GM23338 (cell line): Measurements from ENCODE around the gene NAXE. TPM values are rescaled to one million over a fixed set of nuclear protein-coding genes. Genes with fewer than 3 reads are reported as not detected.

Experiments used
- ATAC-seq: fragments of 200-7000 bp; cut with Tn5 transposase; 3 replicates; pipeline ENCODE4 v1.9.1; 2020
- DNase-seq: peaks from one replicate; pipeline ENCODE4 v3.0.0-alpha.2; 2015; ENCODE audit warnings: low spot score
- H2AFZ ChIP-seq: fragments of 200-600 bp; sonication (generic); 2 replicates; pipeline ENCODE4 v1.8.0; 2016; ENCODE audit warnings: antibody characterized with exemption, mild to moderate bottlenecking, moderate library complexity
- H3F3A ChIP-seq: fragments of 200-600 bp; sonication (generic); replicated peaks from 2 replicates; pipeline ENCODE4 v1.8.0; 2017; ENCODE audit warnings: antibody characterized with exemption, mixed run types, low read depth
- H3K27ac ChIP-seq: fragments of 200-600 bp; sonication (generic); 2 replicates; pipeline ENCODE4 v1.6.1; 2016; ENCODE audit warnings: low read depth
- H3K27me3 ChIP-seq: fragments of 200-600 bp; sonication (generic); 2 replicates; pipeline ENCODE4 v1.8.0; 2016; ENCODE audit warnings: mild to moderate bottlenecking, mixed run types, moderate library complexity; ENCODE audit not compliant: insufficient read depth
- H3K36me3 ChIP-seq: fragments of 200-600 bp; sonication (generic); 2 replicates; pipeline ENCODE4 v1.8.0; 2016; ENCODE audit warnings: mild to moderate bottlenecking; ENCODE audit not compliant: insufficient read depth
- H3K4me1 ChIP-seq: fragments of 200-600 bp; sonication (generic); 2 replicates; pipeline ENCODE4 v1.8.0; 2016; ENCODE audit warnings: mild to moderate bottlenecking, moderate library complexity; ENCODE audit not compliant: insufficient read depth
- H3K4me2 ChIP-seq: fragments of 200-600 bp; sonication (generic); 2 replicates; pipeline ENCODE4 v1.7.1; 2017; ENCODE audit warnings: mixed run types
- H3K4me3 ChIP-seq: fragments of 200-600 bp; sonication (generic); 2 replicates; pipeline ENCODE4 v1.6.1; 2016; ENCODE audit warnings: mixed run types
- H3K79me2 ChIP-seq: fragments of 200-600 bp; sonication (generic); replicated peaks from 2 replicates; pipeline ENCODE4 v1.8.0; 2017; ENCODE audit warnings: mild to moderate bottlenecking; ENCODE audit not compliant: insufficient read depth
- H3K9me2 ChIP-seq: fragments of 200-600 bp; sonication (generic); 2 replicates; pipeline ENCODE4 v1.8.0; 2017; ENCODE audit not compliant: insufficient read depth
- H4K20me1 ChIP-seq: fragments of 200-600 bp; sonication (generic); replicated peaks from 2 replicates; pipeline ENCODE4 v1.8.0; 2017; ENCODE audit warnings: mild to moderate bottlenecking; ENCODE audit not compliant: insufficient read depth
- H3K27ac Mint-ChIP-seq: 2 replicates; pipeline ENCODE4 v1.8.0; 2020; ENCODE audit warnings: inconsistent platforms, mild to moderate bottlenecking, moderate library complexity, mixed read lengths
- H3K27me3 Mint-ChIP-seq: 3 replicates; pipeline ENCODE4 v1.8.0; 2022; ENCODE audit warnings: low read depth, mild to moderate bottlenecking, moderate library complexity, mixed read lengths, inconsistent platforms; ENCODE audit not compliant: insufficient read depth, poor library complexity
- H3K36me3 Mint-ChIP-seq: 3 replicates; pipeline ENCODE4 v1.8.0; 2021; ENCODE audit warnings: low read depth, mild to moderate bottlenecking, inconsistent platforms, moderate library complexity, mixed read lengths
- H3K4me1 Mint-ChIP-seq: 3 replicates; pipeline ENCODE4 v1.8.0; 2020; ENCODE audit warnings: mild to moderate bottlenecking, inconsistent platforms, mixed read lengths
- H3K4me3 Mint-ChIP-seq: 3 replicates; pipeline ENCODE4 v1.8.0; 2021; ENCODE audit warnings: moderate library complexity, mild to moderate bottlenecking, inconsistent platforms, mixed read lengths
- H3K9me3 Mint-ChIP-seq: 3 replicates; pipeline ENCODE4 v1.8.0; 2020; ENCODE audit warnings: moderate library complexity, mild to moderate bottlenecking, inconsistent platforms, mixed read lengths
- CREB1 ChIP-seq: fragments of 250-450 bp; sonication (Bioruptor Pico); IDR thresholded peaks from 2 replicates; pipeline ENCODE4 v1.5.0; 2020; ENCODE audit warnings: low read depth, mild to moderate bottlenecking, moderate library complexity
- EZH2 ChIP-seq: fragments of 200-600 bp; sonication (generic); IDR thresholded peaks from one replicate; pipeline ENCODE4 v1.8.0; 2017; ENCODE audit warnings: antibody characterized with exemption, mild to moderate bottlenecking, low read depth; ENCODE audit not compliant: unreplicated experiment
- NANOG ChIP-seq: IDR thresholded peaks from 2 replicates; pipeline ENCODE4 v1.6.1; 2016; ENCODE audit warnings: antibody characterized with exemption, borderline replicate concordance
- POLR2AphosphoS5 ChIP-seq: IDR thresholded peaks from 2 replicates; pipeline ENCODE4 v1.6.1; 2016; ENCODE audit warnings: antibody characterized with exemption, low read depth
- REST ChIP-seq: IDR thresholded peaks from one replicate; pipeline ENCODE4 v1.6.1; 2018; ENCODE audit warnings: antibody characterized with exemption; ENCODE audit not compliant: unreplicated experiment
- STAT1 ChIP-seq: IDR thresholded peaks from one replicate; pipeline ENCODE4 v1.6.1; 2016; ENCODE audit warnings: antibody characterized with exemption; ENCODE audit not compliant: unreplicated experiment
- ZNF114 ChIP-seq: fragments of 250-450 bp; sonication (Bioruptor Pico); IDR thresholded peaks from 2 replicates; pipeline ENCODE4 v1.5.0; 2020; ENCODE audit warnings: mild to moderate bottlenecking, moderate library complexity
- ZNF462 ChIP-seq: fragments of 250-450 bp; sonication (Bioruptor Pico); IDR thresholded peaks from 2 replicates; pipeline ENCODE4 v1.5.0; 2020; ENCODE audit warnings: mild to moderate bottlenecking, moderate library complexity
- polyA plus RNA-seq: library from polyadenylated mRNA; unstranded; fragments of >200 nt; fragmentation: Nextera tagmentation; extraction: Ambion mirVana; gene quantifications from 2 replicates; pipeline ENCODE4 v1.2.1, GENCODE V29; 2016
- total RNA-seq: library from RNA; depleted of rRNA; stranded (reverse); fragments of >200 nt; shearing (Covaris generic); gene quantifications from 2 replicates; pipeline ENCODE4 v1.2.3, GENCODE V29; 2014
- TF ChIP-seq, protein P1 (sequence below): IDR thresholded peaks from 2 replicates; pipeline ENCODE4 v1.6.1; 2016; ENCODE audit warnings: antibody characterized with exemption

NAXE gene
- total and polyA plus RNA-seq, 2 experiments from 2014 or later: 82.1 to 87.5 TPM

DNA sequence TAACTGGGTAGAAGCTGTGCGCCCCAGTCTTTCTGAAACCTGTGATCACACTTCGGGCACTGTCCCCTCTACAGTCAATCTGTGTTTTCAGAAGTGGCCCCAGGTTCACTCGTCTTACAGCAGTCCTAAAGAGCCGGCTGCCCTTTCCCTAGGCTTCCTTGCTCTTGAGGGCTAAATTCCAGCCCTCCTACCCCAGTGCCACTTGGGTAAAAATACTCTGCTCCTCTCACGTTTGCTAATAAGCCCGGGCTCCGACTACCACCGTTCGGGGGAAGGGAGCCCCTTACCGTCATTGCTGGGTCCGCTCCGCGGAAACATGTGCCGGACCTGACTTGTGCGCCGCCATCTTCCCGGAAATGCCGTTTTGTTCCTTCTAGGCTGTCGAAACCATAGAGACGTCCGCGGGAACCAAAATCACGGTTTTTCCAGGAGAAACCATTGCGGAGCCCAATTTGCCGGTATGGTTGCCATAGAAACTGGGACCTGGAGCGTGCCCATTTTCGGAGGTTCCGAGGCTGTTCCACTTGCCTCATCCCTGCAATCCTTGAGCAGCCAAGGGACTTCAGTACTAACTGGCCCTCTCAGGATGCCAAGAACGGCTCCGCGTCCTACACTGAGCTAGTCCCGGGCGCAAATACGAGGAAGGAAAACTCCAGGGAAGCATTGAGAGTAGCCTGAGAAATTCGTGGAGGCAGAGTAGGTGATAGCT is 9.7 kb downstream of the NAXE start, which contains the start of gene GPATCH4:
GPATCH4 (minus strand) TSS at position 358 of the 709 bp plus-strand sequence.
- Mint-ChIP-seq H3K4me1 (peaks cover 10% of the 10 kb centered on the region; the same call in 2 of the 3 replicates), H3K4me3 (peak within 1 kb of the TSS; percentile 97), H3K27me3 (peaks cover 9% of the 10 kb centered on the region), H3K27ac (peak within 1 kb of the TSS; percentile 98), H3K36me3 (peaks cover 33% of the 10 kb centered on the region), H3K9me3 (no peaks in the 10 kb centered on the region)
- TF ChIP-seq CREB1 (CRISPR knock-in tag) (peak; percentile 51; the same call in 1 of the 2 replicates), POLR2AphosphoS5 (peak; percentile 87), NANOG (no peak)
- TF ChIP-seq, protein P1, sequence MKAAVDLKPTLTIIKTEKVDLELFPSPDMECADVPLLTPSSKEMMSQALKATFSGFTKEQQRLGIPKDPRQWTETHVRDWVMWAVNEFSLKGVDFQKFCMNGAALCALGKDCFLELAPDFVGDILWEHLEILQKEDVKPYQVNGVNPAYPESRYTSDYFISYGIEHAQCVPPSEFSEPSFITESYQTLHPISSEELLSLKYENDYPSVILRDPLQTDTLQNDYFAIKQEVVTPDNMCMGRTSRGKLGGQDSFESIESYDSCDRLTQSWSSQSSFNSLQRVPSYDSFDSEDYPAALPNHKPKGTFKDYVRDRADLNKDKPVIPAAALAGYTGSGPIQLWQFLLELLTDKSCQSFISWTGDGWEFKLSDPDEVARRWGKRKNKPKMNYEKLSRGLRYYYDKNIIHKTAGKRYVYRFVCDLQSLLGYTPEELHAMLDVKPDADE: peak; percentile 78
- peak; percentile 88 for ATAC-seq
- DNase-seq: peak; percentile 98
- peaks cover 18% of the 10 kb centered on the region for H3K36me3 ChIP-seq
- H3K9me2 ChIP-seq: no peaks in the 10 kb centered on the region
- H2AFZ ChIP-seq: peak within 1 kb of the TSS; percentile 94
- peak within 1 kb of the TSS; percentile 80 for H3K4me2 ChIP-seq
- H3K27ac ChIP-seq: peak within 1 kb of the TSS; percentile 92
- H3K27me3 ChIP-seq: no peaks in the 10 kb centered on the region
- peaks cover 9% of the 10 kb centered on the region for H4K20me1 ChIP-seq
- H3K4me1 ChIP-seq: no peaks in the 10 kb centered on the region; the same call in 1 of the 2 replicates
- H3K4me3 ChIP-seq: peak within 1 kb of the TSS; percentile 96
- H3K79me2 ChIP-seq: peaks cover 27% of the 10 kb centered on the region
- peaks cover 46% of the 10 kb centered on the region for H3F3A ChIP-seq

DNA sequence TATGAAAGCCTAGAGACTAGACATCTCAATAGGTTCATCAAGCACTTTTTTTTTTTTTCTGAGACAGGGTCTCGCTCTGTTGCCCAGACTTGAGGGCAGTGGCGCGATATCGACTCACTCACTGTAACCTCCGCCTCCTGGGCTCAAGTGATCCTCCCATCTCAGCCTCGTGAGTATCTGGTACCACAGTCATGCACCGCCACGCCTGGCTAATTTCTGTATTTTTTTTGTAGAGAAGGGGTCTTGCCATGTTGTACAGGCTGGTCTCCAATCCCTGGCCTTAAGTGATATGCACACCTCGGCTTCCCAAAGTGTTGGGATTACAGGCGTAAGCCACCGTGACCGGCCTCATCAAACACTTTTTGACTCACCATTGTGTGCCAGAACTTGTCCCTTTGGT is 10.3 kb downstream of the NAXE start:
- peak overlapping the region; percentile 73; the same call in 1 of the 2 replicates for H3K27ac Mint-ChIP-seq
- no peak for TF ChIP-seq STAT1
- no peak for TF ChIP-seq REST
- TF ChIP-seq CREB1 (CRISPR knock-in tag): no peak
- TF ChIP-seq EZH2: no peak
- no peak for TF ChIP-seq ZNF462
- no peak for TF ChIP-seq POLR2AphosphoS5
- TF ChIP-seq ZNF114 (CRISPR knock-in tag): no peak

More for the DNA sequence above, 10.3 kb downstream of the NAXE start:
- Histone ChIP-seq H3K79me2 (peaks cover 27% of the 10 kb centered on the region), H3K36me3 (peaks cover 18% of the 10 kb centered on the region), H3F3A (peaks cover 43% of the 10 kb centered on the region), H2AFZ (peak overlapping the region; percentile 92), H4K20me1 (peaks cover 4% of the 10 kb centered on the region; the same call in 1 of the 2 replicates), H3K27me3 (no peaks in the 10 kb centered on the region), H3K9me2 (no peaks in the 10 kb centered on the region), H3K27ac (peak overlapping the region; percentile 92), H3K4me3 (peak overlapping the region; percentile 96), H3K4me2 (peak overlapping the region; percentile 80), H3K4me1 (no peaks in the 10 kb centered on the region; the same call in 1 of the 2 replicates)
- ATAC-seq: peak; percentile 7; the same call in 1 of the 3 replicates
- Mint-ChIP-seq H3K36me3 (peaks cover 27% of the 10 kb centered on the region), H3K27me3 (peaks cover 9% of the 10 kb centered on the region), H3K4me3 (peak overlapping the region; percentile 97), H3K4me1 (peaks cover 10% of the 10 kb centered on the region; the same call in 2 of the 3 replicates), H3K9me3 (no peaks in the 10 kb centered on the region)
- DNase-seq: no peak
